CD4-positive, alpha-beta T cell treated with Interferon alpha-2 for 1 hour (primary cell): ENCODE results near the gene POLN.

ENCODE experiments used
- DNase-seq, 2 donors: peaks; one replicate each; pipeline ENCODE4 v3.0.0-alpha.2; 2020 to 2022

POLN gene

GRCh38 chr4:2066571-2067445, 175.1 kb downstream of the POLN start:
- no peak for DNase-seq

DNA sequence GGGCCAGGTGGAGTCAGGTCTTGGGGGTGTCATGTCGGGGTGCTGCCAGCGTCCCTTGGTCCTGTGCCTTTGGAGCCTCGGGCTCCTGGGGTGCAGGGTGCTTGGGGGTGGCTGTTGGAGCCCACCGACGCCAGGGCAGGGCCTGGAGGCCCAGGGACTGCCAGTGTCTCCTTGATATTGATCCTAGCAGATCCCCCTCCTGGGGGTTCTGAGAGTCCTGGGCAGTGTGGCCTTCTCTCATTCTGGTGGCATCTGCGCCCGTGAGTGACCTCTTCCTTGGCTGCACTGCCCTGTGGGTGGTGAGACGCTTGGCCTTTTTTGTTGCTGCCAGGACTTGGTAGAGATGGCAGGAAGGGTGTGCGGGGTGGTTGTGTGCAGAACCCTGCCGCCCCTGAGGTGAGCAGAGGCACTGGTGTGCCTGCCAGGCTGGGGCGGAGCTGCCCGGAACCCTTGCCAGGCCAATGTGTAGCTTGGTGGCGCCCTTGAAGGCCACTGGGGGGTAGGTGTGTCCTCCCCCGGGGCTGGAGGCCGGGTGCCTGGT, 175.8 kb downstream of the POLN start:
- no peak for DNase-seq

DNA sequence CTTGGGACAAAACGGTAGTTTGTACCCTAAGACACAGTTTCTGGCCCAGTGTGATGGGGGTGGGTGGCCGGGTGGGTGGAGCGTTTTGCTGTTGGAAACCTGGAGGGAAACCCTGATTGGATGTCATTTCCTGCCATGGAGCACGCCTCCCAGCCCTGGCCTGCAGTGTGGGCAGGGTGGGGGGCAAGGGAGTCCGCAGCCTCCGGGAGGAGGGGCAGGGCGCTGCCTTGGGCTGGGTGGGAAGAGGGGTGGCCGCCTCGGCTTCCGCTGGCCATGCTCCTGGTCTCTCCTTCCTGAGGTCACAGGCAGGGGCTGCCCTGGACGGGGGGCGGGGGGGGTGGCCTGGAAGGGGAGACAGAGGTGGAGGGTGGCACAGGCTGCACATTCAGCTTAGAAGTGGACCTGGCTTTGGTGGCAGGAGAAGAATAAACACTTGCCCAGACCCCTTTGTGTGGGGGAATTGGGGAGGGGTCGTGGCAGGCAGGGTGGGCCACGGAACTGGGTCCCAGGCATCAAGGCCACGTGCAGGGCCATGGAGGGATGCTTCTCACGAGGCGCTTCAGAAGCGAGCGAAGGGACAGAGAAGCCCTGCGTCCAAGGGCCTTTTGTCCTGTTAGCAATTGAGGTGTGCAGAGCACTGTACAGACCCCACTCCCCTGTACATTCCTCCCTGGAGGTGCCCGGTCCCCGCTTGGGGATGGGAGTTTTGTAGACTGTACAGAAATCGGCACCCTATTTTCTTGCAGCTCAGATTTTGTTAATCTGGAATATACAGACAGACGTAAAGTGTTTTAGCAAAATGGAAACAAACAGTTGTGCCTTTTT, 176.6 kb downstream of the POLN start:
- no peak for DNase-seq

DNA sequence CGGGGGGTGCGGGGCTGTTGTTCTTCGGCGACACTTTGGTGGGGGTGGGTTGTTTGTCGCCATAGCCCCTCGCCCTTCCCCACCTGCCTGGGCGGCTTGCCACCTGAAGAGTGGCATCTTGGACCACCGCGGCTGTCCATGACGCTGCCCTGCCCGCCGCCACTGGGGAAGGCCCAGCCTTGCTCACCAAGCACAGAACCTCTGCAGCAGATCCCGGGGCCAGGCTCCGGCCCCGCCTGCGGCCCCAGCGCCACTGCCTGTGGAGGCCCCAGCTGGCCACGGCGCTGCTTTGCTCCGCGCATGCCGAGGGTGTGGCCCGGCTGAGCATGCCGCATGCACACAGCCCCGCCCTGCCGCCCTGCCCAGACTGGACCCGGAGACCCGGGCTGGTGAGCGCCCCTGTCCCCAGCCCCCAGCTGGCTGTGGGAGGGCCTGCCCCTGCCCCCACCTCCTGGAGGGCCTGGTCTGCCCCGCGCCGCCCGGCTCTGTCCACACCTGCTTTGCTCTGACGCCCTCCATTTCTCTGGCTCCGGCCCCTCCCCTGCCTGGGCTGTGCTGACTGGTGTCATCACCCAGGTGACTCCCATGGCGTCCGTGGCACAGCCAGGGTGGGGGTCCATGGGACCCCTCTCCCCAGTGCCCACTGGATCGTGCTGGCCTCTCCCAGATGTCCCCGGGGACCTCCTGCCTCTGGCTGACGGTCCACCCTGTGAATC, 177.5 kb downstream of the POLN start:
- no peak for DNase-seq

GRCh38 chr4:2063557-2064275, 178.2 kb downstream of the POLN start:
- DNase-seq: no peak

GRCh38 chr4:2062808-2063524, 179.0 kb downstream of the POLN start:
- no peak for DNase-seq

DNA sequence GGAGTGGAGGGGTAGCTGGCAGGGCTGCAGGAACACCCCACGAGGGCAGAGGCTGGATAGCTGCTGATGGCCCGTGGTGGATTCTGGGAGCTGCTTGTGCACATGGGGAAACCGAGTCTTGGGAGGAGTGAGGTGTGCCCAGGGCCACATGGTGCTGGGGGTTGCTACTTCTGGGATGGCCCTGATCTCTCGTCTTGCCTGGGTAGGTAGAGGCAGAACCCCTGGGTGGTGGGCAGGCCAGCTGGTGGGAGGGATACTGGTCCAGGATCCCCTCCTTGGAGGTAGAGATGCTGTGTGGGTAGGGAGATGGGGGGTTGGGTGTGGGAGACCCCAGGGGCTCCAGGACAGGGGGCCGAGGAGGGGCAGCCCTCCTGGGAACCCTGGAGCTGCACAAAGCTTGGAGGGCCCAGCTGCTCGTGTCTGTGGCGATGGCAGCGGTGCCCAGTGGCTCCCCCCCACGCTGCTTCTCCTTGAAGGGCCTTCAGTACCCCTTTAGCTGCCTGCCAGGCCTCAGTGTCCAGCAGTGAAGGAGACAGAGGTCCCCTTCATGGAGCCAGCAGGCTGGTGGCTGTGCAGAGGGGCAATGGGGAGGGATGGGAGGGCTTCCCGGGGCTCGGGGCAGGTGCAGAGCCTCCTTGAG, 179.6 kb downstream of the POLN start:
- DNase-seq: no peak

- DNase-seq: no peak
Observed at GRCh38 chr4:2061186-2062131, 180.5 kb downstream of the POLN start.

- DNase-seq: no peak
Observed at GRCh38 chr4:2060611-2061185, 181.2 kb downstream of the POLN start.

- no peak for DNase-seq
Observed at GRCh38 chr4:2059726-2060602, 182.0 kb downstream of the POLN start.

GRCh38 chr4:2059046-2059725, 182.7 kb downstream of the POLN start, which contains the start of gene NAT8L:
Gene NAT8L (plus strand): TSS chr4:2059327. CDS start chr4:2059512, 185 bp downstream.
- peak in 1 of 2 donors; percentile 11 for DNase-seq

- DNase-seq: no peak
Observed at GRCh38 chr4:2058264-2059045, 183.5 kb downstream of the POLN start.

DNA sequence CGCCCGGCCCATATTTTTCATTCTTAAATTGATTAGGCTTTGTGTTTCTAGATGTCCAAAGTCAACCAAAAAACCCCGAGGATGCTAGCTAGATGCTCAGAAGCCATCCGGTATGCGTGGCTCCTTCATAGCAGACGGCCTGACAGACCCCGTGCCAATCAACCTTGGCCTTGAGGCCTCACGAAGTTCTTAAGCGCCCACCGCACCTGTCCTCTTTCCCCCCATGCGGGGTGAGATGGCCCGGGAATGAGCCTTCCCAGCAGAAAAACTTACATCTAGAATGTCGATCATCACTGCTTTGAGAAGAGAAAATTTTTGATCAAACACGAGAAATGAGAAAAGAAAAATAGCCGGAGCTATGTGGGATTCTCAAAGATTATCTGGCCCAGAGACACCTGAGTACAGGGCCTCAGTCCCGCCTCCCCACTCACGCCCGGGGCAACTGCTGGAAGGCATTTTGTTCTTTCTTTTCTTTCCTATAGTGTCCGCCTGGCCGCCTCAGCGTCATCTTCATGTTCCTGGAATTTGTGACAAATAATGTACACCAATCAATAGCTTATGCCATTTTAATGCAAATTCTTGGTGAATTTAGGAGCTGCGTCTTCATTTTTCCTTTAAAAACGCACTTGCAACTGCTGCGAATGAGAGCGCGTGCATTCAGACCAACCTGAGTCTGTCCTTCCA, 184.4 kb downstream of the POLN start:
- no peak for DNase-seq

DNA sequence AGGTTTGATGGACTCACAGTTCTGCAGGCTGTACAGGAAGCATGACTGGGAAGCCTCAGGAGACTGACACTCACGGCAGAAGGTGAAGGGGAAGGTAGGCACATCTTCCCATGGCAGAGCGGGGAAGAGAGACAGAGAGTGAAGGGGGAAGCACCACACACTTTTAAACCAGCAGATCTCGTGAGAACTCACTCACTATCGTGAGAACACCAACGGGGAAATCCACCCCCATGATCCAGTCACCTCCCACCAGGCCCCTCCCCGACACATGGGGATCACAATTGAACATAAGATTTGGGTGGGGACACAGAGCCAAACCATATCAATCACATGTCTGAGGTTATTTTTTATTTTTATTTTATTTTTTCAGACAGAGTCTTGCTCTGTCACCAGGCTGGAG, 187.7 kb downstream of the POLN start:
- DNase-seq: no peak

- DNase-seq: no peak
Observed at GRCh38 chr4:2051086-2051485, 190.8 kb downstream of the POLN start.

GRCh38 chr4:2049811-2050210, 192.1 kb downstream of the POLN start:
- DNase-seq: no peak
